IgD-negative memory B cell (primary cell): ENCODE measurements around the gene LAGE3. TPM values are rescaled to one million over a fixed set of nuclear protein-coding genes. Genes with fewer than 3 reads are reported as not detected.

Experiments used
- H3K27ac Mint-ChIP-seq, 3 donors: one replicate each; pipeline ENCODE4 v1.8.0; 2020 to 2022; ENCODE audit warnings: mild to moderate bottlenecking in 3 of 3, mixed read lengths in 3 of 3, moderate library complexity in 1 of 3
- H3K27me3 Mint-ChIP-seq: one replicate; pipeline ENCODE4 v1.8.0; 2021; ENCODE audit warnings: mixed read lengths
- H3K36me3 Mint-ChIP-seq: one replicate; pipeline ENCODE4 v1.8.0; 2020; ENCODE audit warnings: mild to moderate bottlenecking, mixed read lengths
- H3K4me1 Mint-ChIP-seq, 3 donors: one replicate each; pipeline ENCODE4 v1.8.0; 2020 to 2022; ENCODE audit warnings: mixed read lengths in 3 of 3, mild to moderate bottlenecking in 1 of 3
- H3K4me3 Mint-ChIP-seq, 4 donors: one replicate each; pipeline ENCODE4 v1.8.0; 2020 to 2022; ENCODE audit warnings: mild to moderate bottlenecking in 4 of 4, mixed read lengths in 4 of 4, moderate library complexity in 3 of 4
- H3K9me3 Mint-ChIP-seq, 3 donors: one replicate each; pipeline ENCODE4 v1.8.0; 2020 to 2021; ENCODE audit warnings: mixed read lengths in 3 of 3, mild to moderate bottlenecking in 1 of 3
- polyA plus RNA-seq: library from polyadenylated mRNA; unstranded; fragments of 300-500 nt; fragmentation: Illumina TruSeq; gene quantifications from one replicate; pipeline ENCODE4 v1.2.3, GENCODE V29; 2021

LAGE3 gene, protein sequence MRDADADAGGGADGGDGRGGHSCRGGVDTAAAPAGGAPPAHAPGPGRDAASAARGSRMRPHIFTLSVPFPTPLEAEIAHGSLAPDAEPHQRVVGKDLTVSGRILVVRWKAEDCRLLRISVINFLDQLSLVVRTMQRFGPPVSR
- polyA plus RNA-seq = 51.7 TPM

DNA sequence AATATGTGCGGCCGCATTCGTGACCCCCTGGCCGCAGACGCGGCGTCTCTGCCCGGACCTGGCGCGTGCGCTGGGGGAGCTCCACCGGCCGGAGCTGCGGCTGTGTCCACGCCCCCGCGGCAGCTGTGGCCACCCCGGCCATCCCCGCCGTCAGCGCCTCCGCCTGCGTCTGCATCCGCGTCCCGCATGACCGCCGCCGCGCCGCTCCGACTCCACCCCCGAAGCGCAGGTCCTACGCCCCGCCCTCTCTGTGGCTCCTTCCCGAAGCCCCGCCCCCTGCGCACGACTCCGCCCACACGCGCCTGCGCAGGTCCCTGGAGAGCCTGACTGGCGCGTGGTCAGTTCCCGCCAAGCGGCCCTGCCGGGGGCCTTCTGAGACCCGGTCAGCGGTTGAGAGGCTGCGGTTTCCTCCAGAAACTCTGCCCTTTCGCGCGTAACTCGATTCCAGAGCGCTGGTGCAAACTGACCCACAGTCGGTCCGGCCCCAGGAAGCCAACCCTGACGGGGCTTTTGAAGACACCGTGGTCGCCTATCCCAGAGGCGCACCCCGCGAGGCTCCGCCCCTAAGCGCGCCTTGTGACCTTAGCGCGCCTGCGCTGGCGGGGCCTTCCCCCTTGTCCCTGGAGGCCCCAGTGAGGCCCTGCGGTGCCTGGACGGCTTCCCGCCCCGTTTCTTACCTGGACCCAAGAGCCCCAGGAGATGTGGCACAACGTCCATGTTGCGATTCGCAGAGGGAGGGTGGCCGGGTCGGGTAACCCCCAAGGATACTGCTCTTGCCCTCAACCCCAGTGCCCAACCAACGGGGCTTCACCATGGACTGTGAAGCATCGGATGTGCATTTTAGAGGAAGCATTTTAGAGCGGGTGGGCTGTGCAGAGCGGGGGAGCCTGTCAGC, at the start of gene LAGE3:
LAGE3 (minus strand) TSS at position 554 of the 895 bp plus-strand sequence; CDS start at position 188, 366 bp downstream.
- no peaks in the 10 kb centered on the region for H3K36me3 Mint-ChIP-seq
- peak within 1 kb of the TSS; percentile 80 to 97 (median 91) for H3K4me3 Mint-ChIP-seq
- H3K4me1 Mint-ChIP-seq = peaks cover 7 to 14% (median 9%) of the 10 kb centered on the region in 3 donors
- peak within 1 kb of the TSS; percentile 91 to 99 (median 96) for H3K27ac Mint-ChIP-seq
- no peaks in the 10 kb centered on the region for H3K27me3 Mint-ChIP-seq
- no peaks in the 10 kb centered on the region for H3K9me3 Mint-ChIP-seq

GRCh38 chrX:154526901-154527675, 48.0 kb upstream of the LAGE3 start:
- Mint-ChIP-seq H3K4me1 (peaks cover 5 to 11% (median 9%) of the 10 kb centered on the region in 3 donors), H3K27ac (peak overlapping the region in 2 of 3 donors; percentile 60 to 85)

DNA sequence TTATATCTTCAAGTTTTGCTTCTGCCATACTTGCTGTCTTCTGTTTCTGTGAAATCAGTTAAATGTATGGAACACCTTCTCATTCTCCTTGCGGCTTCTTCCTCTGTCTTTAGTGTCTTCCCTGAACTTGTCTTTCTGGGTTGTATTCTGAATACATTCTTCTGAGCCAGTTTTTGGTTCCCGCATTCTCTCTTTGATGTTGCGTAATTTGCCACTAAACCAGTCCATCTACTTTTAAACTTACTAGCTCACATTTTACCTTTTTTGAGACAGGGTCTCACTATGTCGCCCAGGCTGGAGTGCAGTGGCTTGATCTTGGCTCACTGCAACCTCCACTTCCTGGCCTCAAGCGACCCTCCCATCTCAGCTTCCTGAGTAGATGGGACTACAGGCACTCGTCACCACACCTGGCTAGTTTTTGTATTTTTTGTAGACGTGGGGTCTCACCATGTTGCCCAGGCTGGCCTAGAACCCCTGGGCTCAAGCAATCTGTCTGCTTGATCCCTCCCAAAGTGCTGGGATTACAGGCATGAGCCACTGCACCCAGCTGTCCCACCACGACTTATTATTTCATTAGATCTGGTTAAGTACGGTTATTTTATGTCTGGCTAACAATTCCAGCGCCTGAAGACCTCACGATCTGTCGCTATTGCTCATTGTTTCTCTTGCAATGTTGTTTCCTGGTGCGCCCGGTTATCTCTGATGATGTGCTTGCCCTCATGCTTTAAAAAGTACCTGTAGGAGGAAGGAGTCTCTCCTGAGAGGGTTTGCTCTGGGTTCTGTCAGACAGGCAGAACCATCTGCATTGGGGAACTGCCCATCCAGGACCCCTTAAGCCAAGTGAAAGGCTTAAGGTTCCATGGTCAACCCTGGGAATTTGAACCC, 46.8 kb upstream of the LAGE3 start:
- Mint-ChIP-seq H3K27ac (no peak overlapping the region), H3K4me3 (no peak overlapping the region), H3K27me3 (peaks cover 3% of the 10 kb centered on the region), H3K9me3 (no peaks in the 10 kb centered on the region), H3K4me1 (peaks cover 5 to 10% (median 9%) of the 10 kb centered on the region in 3 donors), H3K36me3 (no peaks in the 10 kb centered on the region)

More at GRCh38 chrX:154526901-154527675, 48.0 kb upstream of the LAGE3 start:
- Mint-ChIP-seq H3K36me3 (no peaks in the 10 kb centered on the region), H3K27me3 (peaks cover 3% of the 10 kb centered on the region), H3K9me3 (no peaks in the 10 kb centered on the region), H3K4me3 (peak overlapping the region; percentile 22 to 84 (median 70))

- Mint-ChIP-seq H3K4me3 (no peak overlapping the region), H3K36me3 (no peaks in the 10 kb centered on the region), H3K27me3 (no peaks in the 10 kb centered on the region), H3K9me3 (no peaks in the 10 kb centered on the region), H3K27ac (peak overlapping the region in 1 of 3 donors; percentile 27), H3K4me1 (peaks cover 4 to 10% (median 6%) of the 10 kb centered on the region in 3 donors)
These were observed 40.3 kb upstream of the LAGE3 start for GRCh38 chrX:154519389-154519788.

DNA sequence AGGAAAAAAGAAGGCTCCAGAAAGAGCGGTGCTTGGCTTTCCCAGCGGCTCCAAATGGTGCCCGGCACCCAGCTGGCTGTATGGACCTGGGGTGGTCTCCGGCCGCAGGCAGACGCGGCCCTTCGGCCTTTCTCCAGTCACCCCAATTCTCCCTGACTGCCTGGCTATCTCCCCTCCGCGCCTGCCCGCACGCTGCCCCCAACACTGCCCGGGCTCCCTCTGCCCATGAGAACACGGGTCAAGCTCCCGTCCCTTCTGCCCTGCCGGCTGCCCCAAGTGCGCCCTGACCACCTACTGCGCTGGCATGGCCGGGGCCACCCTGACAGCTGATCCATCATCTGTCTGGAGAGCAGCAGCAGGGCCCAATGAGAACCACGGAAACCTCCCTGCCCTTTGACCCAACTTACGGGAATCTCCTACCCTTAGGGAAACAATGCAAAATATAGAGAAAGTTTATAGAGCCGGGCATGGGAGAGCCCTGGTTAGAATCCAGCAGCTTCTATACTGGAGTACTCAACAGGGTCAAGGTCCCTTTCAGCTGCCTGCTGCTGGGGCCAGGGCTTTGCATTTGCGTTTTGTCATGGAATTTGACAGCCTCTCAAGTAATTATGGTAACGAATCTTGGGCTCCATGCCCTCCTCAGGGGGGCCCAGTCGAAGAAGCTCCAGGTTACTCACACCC, 38.2 kb upstream of the LAGE3 start:
- peak overlapping the region; percentile 17 to 94 (median 53) for H3K4me3 Mint-ChIP-seq
- H3K27ac Mint-ChIP-seq = peak overlapping the region in 1 of 3 donors; percentile 71
- H3K9me3 Mint-ChIP-seq = peaks cover 0 to 2% (median 0%) of the 10 kb centered on the region in 3 donors
- no peaks in the 10 kb centered on the region for H3K36me3 Mint-ChIP-seq
- peaks cover 4 to 10% (median 6%) of the 10 kb centered on the region in 3 donors for H3K4me1 Mint-ChIP-seq
- no peaks in the 10 kb centered on the region for H3K27me3 Mint-ChIP-seq

DNA sequence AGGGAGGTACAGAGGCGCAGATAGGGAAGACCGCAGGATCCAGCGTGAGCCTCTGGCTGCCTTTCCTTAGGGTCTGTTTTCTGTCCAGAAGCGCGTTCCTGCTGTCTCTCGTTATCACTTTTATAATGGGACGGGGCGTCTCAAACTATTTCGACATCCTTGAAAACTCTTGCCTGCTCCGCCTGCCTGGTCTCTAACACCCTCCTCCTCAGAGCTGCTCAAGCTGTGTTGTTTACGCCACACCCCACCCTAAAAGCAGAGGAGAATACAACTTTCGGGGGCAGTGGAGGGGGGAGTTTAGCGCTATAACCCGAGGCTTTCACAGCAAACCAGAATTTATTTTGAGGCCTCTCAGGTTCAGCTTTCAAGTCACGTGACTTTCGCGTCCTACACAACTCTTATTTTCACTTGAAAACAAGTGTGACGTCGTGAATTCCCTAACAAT, 37.6 kb upstream of the LAGE3 start:
- no peaks in the 10 kb centered on the region for H3K36me3 Mint-ChIP-seq
- no peaks in the 10 kb centered on the region for H3K27me3 Mint-ChIP-seq
- peak overlapping the region; percentile 82 to 91 (median 90) for H3K27ac Mint-ChIP-seq
- peaks cover 4 to 10% (median 6%) of the 10 kb centered on the region in 3 donors for H3K4me1 Mint-ChIP-seq
- peaks cover 0 to 2% (median 0%) of the 10 kb centered on the region in 3 donors for H3K9me3 Mint-ChIP-seq
- peak overlapping the region; percentile 84 to 94 (median 94) for H3K4me3 Mint-ChIP-seq

DNA sequence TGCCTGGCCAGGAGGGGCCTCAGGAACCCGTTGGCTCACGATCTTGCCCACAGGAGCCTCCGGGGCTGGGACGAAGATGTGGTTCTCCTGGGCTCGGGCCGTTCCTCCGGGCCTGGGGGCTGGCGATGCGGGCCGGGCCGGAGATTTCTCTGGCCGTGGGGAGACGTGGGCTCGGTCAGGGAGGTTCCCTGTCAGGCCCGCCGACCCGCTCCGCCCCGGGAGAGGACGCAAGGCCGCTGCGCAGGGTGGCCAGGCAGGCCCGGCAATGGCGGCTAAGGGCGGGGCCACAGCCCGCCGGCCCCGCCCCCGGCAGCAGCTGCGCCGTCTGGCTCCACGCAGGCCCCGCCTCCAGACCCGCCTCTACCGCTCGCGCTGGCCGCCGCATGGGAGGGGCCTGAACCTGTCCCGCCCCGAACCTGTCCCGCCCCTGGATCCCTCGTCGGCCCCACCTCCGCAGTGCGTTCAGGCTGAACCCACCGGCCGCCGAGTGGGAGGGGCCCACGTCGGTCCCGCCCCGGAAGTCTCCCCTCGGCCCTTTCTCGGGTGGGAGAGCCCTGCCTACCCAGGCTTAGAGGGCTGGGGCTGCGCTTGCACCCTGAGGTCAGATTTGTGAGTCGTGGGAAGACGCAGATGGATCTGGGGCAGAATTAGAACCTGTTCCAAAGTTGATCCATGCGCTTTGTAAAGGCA, 37.0 kb upstream of the LAGE3 start, which contains the start of gene FAM3A:
FAM3A (minus strand) TSS at position 267 of the 690 bp plus-strand sequence. CDS start 460 bp downstream, outside the sequence.
- peaks cover 4 to 10% (median 6%) of the 10 kb centered on the region in 3 donors for H3K4me1 Mint-ChIP-seq
- H3K9me3 Mint-ChIP-seq = peaks cover 0 to 2% (median 0%) of the 10 kb centered on the region in 3 donors
- H3K27ac Mint-ChIP-seq = peak within 1 kb of the TSS; percentile 87 to 91 (median 90)
- H3K4me3 Mint-ChIP-seq = peak within 1 kb of the TSS; percentile 84 to 94 (median 94)
- no peaks in the 10 kb centered on the region for H3K27me3 Mint-ChIP-seq
- H3K36me3 Mint-ChIP-seq = no peaks in the 10 kb centered on the region

GRCh38 chrX:154515090-154515965, 36.2 kb upstream of the LAGE3 start:
- H3K27ac Mint-ChIP-seq = peak overlapping the region; percentile 66 to 87 (median 86)
- peaks cover 4 to 10% (median 8%) of the 10 kb centered on the region in 3 donors for H3K4me1 Mint-ChIP-seq
- peak overlapping the region; percentile 79 to 94 (median 86) for H3K4me3 Mint-ChIP-seq
- H3K36me3 Mint-ChIP-seq = no peaks in the 10 kb centered on the region
- peaks cover 0 to 2% (median 0%) of the 10 kb centered on the region in 3 donors for H3K9me3 Mint-ChIP-seq
- H3K27me3 Mint-ChIP-seq = no peaks in the 10 kb centered on the region

GRCh38 chrX:154513716-154514115, 34.6 kb upstream of the LAGE3 start:
- no peaks in the 10 kb centered on the region for H3K27me3 Mint-ChIP-seq
- peaks cover 3% of the 10 kb centered on the region for H3K36me3 Mint-ChIP-seq
- H3K27ac Mint-ChIP-seq = peak overlapping the region in 1 of 3 donors; percentile 76
- peaks cover 4 to 10% (median 8%) of the 10 kb centered on the region in 3 donors for H3K4me1 Mint-ChIP-seq
- H3K9me3 Mint-ChIP-seq = peaks cover 2 to 5% (median 4%) of the 10 kb centered on the region in 3 donors
- no peak overlapping the region for H3K4me3 Mint-ChIP-seq

DNA sequence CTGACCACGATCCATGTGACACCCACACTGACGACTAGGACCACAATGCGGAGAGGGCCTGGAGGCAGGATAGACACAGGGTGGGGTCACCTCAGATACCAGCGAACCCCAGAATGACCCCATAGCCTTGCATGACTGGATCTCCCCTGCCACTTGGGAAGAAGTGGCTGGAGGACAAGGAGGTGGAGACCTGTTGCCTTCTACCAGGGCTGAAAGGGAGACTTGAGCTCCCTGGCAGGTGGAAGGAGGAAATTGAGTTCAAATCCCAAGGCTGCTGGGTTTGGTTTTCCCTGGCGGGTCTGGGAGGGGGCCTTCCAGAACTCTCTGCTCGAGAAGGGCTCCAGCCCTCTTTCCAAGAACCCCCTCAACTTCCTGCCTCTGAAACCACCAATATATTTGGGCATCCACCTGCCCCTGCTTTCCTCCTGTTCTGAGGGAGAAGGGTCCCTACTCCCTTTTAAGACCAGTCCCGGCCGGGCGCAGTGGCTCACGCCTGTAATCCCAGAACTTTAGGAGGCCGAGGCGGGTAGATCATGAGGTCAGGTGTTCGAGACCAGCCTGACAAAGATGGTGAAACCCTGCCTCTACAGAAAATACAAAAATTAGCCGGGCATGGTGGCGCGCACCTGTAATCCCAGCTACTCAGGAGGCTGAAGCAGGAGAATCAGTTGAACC, 33.9 kb upstream of the LAGE3 start:
- no peak overlapping the region for H3K4me3 Mint-ChIP-seq
- H3K4me1 Mint-ChIP-seq = peaks cover 4 to 10% (median 8%) of the 10 kb centered on the region in 3 donors
- H3K36me3 Mint-ChIP-seq = peaks cover 3% of the 10 kb centered on the region
- peaks cover 2 to 5% (median 4%) of the 10 kb centered on the region in 3 donors for H3K9me3 Mint-ChIP-seq
- H3K27me3 Mint-ChIP-seq = peaks cover 2% of the 10 kb centered on the region
- H3K27ac Mint-ChIP-seq = no peak overlapping the region

- peaks cover 2 to 5% (median 4%) of the 10 kb centered on the region in 3 donors for H3K9me3 Mint-ChIP-seq
- no peak overlapping the region for H3K4me3 Mint-ChIP-seq
- peaks cover 2% of the 10 kb centered on the region for H3K27me3 Mint-ChIP-seq
- H3K27ac Mint-ChIP-seq = peak overlapping the region in 1 of 3 donors; percentile 28
- peaks cover 4 to 10% (median 8%) of the 10 kb centered on the region in 3 donors for H3K4me1 Mint-ChIP-seq
- peaks cover 3% of the 10 kb centered on the region for H3K36me3 Mint-ChIP-seq
These were observed 32.7 kb upstream of the LAGE3 start for GRCh38 chrX:154511761-154512160.
